HG03558 (cell line): ENCODE measurements around the gene A1CF.
"Not testable (repeated sequence)": the region's sequence is repeated elsewhere in the genome, so short reads cannot be mapped to it uniquely, and the experiment has no call there.

ENCODE experiments used
- ATAC-seq: cut with Tn5 transposase; IDR thresholded peaks from one replicate; pipeline ENCODE4 v1.9.1; 2021; ENCODE audit warnings: moderate number of reproducible peaks; ENCODE audit not compliant: unreplicated experiment; ENCODE audit errors: extremely low read depth

The A1CF gene

GRCh38 chr10:50885097-50885859 lies at the start of gene A1CF:
TSS of gene A1CF (minus strand) at chr10:50885627. CDS start at chr10:50859940, 25,687 bp downstream.
- ATAC-seq, result no peak

- no peak for ATAC-seq
Observed at GRCh38 chr10:50931948-50932431, 46.6 kb upstream of the A1CF start.

- ATAC-seq, result no peak
Observed at GRCh38 chr10:50929670-50930069, 44.2 kb upstream of the A1CF start.

- no peak for ATAC-seq
Observed at GRCh38 chr10:50928190-50928552, 42.7 kb upstream of the A1CF start.

- no peak for ATAC-seq
Observed at GRCh38 chr10:50927522-50928189, 42.2 kb upstream of the A1CF start.

GRCh38 chr10:50923471-50923870 lies 38.0 kb upstream of the A1CF start:
- ATAC-seq, result not testable (repeated sequence)

- no peak for ATAC-seq
Observed at GRCh38 chr10:50919010-50919409, 33.6 kb upstream of the A1CF start.

GRCh38 chr10:50918529-50918928 lies 33.1 kb upstream of the A1CF start:
- ATAC-seq, result no peak

GRCh38 chr10:50917486-50917885 lies 32.1 kb upstream of the A1CF start:
- ATAC-seq, result no peak

GRCh38 chr10:50909334-50910014 lies 24.0 kb upstream of the A1CF start:
- ATAC-seq, result no peak

GRCh38 chr10:50908366-50908765 lies 22.9 kb upstream of the A1CF start:
- no peak for ATAC-seq

- not testable (repeated sequence) for ATAC-seq
Observed at GRCh38 chr10:50905797-50906196, 20.4 kb upstream of the A1CF start.

GRCh38 chr10:50896721-50897120 lies 11.3 kb upstream of the A1CF start:
- no peak for ATAC-seq

GRCh38 chr10:50894312-50894711 lies 8.9 kb upstream of the A1CF start:
- ATAC-seq, result no peak

- ATAC-seq, result no peak
Observed at GRCh38 chr10:50892467-50892866, 7.0 kb upstream of the A1CF start.

- ATAC-seq, result no peak
Observed at GRCh38 chr10:50884302-50884701, 1.1 kb downstream of the A1CF start.

- no peak for ATAC-seq
Observed at GRCh38 chr10:50883629-50884028, 1.8 kb downstream of the A1CF start.

- ATAC-seq, result no peak
Observed at GRCh38 chr10:50882540-50882983, 2.9 kb downstream of the A1CF start.

- not testable (repeated sequence) for ATAC-seq
Observed at GRCh38 chr10:50881046-50881445, 4.4 kb downstream of the A1CF start.

- no peak for ATAC-seq
Observed at GRCh38 chr10:50876429-50876828, 9.0 kb downstream of the A1CF start.

- no peak for ATAC-seq
Observed at GRCh38 chr10:50874723-50875122, 10.7 kb downstream of the A1CF start.
